ENCODE measurements around the gene MARCHF2.
A peak's percentile ranks its signal among the peaks of the same experiment; 100 is the strongest.

Gene MARCHF2

DNA sequence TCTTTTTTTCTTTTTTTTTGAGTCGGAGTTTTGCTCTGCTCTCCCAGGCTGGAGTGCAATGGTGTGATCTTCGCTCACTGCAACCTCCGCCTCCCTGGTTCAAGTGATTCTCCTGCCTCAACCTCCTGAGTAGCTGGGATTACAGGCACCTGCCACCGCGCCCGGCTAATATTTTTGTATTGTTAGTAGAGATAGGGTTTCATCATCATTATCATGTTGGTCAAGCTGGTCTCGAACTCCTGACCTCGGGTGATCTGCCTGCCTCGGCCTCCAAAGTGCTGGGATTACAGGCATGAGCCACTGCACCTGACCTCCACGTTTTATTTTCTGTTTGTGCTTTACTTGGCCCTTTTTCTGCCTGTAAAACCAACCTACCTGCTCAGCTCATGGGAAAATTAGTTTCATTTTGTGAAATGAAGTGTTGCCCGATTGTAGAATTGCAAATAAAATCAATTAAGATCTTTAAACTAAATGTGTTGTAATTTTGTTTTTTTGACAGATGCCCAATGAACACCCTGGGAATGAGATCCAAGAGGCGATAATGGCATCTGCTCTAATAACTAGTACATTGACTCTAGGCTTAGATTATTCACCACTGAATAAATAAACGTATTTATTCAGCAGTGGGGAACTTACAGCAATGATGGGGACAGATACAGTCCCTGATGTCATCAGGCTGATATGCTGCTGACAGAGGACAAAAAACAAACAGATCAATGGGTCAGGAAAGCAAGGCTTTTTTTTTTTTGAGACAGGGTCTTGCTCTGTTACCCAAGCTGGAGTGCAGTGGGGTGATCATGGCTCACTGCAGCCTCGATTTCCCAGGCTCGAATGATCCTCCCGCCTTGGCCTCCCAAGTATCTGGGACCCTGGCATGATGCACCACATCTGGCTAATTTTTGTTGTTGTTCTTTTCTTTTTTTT is 25.2 kb upstream of the MARCHF2 start:
- DNase-seq (ENCODE audit: low read depth, low spot score), result no peak

DNA sequence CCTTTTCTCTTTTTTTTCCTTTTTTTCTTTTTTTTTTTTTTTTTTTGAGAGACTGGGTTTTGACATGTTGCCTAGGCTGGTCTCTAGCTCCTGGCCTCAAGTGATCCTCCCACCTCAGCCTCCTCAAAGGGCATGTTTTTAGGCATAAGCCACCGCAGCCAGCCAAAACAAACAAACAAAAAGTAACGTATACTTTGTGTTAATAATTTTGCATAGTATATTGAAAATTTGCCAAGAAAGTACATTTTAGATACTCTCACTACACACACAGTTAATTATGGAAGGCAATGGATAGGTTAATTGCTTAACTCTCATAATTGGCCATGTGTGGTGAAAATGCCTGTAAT is 24.5 kb upstream of the MARCHF2 start:
- DNase-seq (ENCODE audit: low read depth, low spot score), result no peak

DNA sequence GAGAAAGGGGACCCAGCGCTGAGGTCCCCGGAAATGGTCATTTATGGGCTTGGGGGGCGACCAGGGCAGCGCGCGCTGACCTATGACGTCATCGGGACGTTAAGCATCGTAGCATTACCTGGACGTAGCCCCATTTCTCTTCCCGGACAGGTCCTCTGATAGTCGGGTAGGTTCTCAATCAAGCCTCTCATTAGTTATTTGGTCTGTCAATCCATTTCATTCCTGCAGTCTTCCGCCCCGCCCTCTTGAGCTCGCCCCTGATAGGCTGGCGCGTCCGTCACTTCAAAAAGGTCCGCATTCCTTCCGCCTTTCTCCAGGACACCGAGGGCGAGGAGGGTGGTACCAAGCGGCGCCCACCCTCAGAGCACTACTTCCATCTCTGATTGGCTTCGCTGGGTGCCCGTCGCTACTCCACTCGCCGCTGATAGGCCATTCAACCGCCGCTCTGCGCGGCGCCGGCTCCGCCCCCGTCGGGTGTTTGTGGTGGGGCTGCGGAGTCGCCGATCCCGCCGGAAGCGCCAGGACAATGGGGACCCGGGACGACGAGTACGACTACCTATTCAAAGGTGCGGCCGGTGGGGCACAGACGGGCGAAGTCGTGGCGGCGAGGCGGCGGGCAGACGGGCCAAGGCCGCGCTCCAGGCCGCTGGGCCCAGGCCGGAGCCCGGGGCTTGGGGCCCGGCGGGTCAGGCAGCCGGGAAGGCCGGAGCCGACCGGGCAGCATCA is 23.1 kb upstream of the MARCHF2 start, which contains the start of gene RAB11B:
RAB11B (plus strand) TSS at position 470 of the 726 bp plus-strand sequence; CDS start at position 527, 57 bp downstream.
- peak; percentile 95 for DNase-seq (ENCODE audit: low read depth, low spot score)

DNA sequence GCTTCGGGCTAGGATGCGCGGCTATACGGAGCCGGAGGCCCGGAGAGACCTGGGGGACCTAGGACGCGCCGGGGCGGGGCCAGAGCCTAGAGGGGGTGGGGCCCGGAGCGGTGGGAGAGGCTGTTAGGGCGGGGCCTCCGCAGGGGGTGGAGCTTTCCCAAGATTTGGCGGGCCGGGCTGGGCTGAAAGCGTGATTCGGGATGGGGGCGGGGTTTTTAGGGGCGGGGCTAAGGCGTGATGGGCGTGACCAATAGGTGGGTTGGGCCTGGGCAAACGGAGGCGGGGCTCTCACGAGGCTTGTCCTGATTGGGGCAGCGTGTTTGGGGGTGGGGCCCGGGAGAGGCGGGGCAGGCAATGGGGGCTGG is 22.5 kb upstream of the MARCHF2 start:
- peak; percentile 82 for DNase-seq (ENCODE audit: low read depth, low spot score)

DNA sequence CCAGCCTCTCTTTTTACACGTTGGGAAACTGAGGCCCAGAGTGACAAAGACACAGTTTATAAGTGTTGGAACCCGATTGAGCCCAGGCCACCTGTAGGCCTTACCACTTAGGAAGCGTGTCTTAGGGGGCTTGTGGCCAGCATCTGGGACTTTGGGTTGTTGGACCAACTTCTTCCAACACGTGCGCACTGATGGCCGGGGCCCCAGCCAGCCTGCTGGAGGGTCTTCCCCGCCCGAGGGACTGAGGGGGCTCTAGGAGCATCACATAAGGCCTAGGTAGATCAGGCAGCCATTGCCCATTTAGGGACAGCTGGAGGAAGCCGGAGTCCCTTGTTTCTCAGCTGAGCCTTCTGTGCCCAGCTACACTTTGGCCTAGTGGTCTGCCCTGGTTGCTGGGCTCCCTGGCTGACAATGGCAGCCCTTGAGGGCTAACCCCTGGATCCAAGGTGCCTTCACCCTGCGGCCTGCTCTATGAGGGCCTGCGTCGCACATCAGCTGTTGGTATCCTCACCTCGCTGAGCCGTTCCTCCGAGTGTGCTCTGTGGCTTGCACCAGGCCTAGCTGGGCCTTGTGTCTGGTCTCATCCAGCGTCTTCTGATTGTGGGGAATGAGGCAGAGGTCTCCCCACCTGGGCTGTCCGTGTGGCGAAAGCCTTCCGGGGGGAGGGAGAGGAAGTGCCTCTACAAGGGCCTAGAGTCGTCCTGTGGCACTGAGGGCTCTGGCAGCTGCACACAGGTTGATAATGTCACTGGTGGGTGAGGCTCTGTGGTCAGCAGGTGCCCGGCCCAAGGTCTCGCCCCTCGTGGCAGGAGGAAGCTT is 21.7 kb upstream of the MARCHF2 start:
- DNase-seq (ENCODE audit: low read depth, low spot score), result no peak

DNA sequence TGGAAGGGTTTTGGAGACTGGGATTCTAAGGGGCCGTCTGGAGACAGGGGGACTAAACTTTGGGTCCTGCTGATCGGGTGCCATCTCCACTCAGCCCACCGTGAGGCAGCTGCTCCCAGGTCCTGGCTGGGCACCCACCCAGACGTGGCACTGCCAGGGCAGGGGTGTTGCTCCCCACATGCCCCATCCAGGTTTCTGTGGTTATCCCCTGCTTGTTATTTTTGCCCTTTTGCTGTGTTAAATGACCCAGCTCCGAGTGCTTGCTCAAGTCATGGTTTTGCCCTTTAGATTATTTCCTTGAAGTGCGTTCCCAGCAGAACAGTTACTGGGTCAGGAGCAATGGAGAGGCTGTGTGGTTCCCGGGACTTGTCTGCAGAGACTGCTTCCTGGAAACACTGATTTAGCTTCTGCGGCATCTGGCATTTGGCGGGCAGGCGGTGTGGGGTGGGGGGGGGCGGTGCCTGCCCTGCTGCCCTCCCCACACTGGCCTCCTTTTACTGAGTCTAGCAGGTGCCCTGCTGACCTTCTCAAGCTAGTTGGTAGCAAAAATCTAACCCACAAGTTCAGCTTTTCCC is 21.0 kb upstream of the MARCHF2 start:
- DNase-seq (ENCODE audit: low read depth, low spot score), result no peak

DNA sequence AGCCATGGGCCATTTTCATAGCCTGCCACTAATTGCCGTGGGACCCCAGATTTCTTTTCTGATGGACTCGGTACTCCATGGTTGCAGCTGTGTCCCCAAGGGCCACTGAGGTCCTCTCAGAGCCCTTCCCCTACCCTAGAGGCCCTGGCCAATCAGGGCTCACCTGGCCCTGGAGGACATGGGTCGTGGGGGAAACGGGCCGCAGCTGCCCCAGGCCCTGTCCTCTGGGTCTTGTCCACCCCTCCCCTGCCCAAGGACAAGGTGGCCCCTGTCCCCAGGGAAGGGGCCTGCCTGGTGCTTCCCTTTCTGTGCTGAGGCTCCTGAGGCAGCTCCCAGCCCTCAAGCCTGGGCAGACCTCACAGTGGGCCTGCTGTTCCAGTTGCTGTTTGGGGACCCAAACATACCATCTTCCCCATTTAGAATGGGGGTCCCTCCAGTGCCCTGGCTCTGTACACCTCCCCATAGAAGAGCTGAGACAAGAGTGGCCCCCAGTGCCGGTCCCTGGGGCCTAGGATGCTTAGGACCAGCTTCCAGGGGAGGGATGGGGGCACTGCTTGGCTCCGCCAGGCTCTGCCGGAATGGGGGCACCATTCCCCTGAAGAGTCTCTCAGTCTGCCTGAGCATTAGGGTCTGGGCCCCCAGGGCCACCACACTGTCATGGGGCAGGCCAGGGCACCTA is 19.8 kb upstream of the MARCHF2 start:
- no peak for DNase-seq (ENCODE audit: low read depth, low spot score)

DNA sequence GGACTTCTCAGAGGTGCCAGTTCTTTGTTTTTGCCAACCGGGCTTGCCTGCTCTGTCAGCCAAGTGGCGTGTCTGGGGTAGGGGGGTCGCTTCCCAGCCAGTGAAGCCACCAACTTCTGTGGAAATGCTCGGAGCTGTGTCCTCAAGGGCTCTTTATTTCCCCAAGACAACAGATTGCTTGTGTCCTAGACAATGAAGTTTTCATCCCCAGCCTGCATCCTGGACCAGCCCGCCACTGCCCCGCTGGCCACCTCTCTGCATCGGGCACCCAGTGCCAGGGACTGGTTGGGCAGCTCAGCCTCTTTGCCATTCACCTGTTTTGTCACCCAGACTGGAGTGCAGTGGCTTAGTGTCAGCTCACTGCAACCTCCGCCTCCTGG is 19.2 kb upstream of the MARCHF2 start:
- DNase-seq (ENCODE audit: low read depth, low spot score), result no peak

DNA sequence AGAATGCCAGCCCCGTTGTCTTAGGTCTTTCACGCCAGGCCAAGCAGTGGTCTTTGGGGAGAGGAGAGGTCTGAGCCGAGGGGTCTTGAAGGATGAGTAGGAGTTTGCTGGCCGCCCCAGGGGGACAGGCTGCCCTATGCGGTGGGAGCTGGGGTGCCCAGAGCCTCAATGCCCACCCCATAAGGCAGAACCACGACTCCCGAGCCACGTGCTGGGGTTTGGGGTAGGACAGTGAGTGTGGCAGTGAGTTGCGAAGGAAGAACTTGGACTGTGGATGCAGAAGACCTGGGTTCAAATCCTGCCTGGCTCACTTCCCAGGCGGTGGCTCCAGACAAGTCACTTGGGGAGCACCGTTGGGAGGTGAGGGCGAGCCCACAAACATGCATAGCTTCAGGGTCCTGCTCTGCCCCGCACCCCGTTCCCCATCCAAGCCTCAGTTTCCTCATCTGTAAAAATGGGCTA is 17.5 kb upstream of the MARCHF2 start:
- DNase-seq (ENCODE audit: low read depth, low spot score), result no peak

DNA sequence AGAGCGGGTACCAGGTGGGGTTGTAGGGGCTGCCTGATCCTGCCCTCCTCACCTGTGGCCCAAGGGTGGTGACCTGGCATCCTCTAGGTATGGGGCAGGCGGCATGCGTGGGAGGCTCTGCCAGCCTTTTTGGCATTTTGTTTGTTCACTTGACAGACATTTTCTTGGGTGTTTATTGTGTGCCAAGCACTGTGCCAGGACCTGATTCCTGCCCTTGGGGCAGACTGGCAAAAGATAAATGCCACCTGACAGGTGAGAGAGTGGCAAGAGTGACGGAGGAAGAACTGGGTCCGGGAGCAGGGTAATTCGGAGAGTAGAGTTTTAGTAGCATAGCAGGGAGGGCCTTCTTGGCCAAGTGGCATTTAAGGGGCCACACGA is 16.9 kb upstream of the MARCHF2 start:
- DNase-seq (ENCODE audit: low read depth, low spot score), result no peak

DNA sequence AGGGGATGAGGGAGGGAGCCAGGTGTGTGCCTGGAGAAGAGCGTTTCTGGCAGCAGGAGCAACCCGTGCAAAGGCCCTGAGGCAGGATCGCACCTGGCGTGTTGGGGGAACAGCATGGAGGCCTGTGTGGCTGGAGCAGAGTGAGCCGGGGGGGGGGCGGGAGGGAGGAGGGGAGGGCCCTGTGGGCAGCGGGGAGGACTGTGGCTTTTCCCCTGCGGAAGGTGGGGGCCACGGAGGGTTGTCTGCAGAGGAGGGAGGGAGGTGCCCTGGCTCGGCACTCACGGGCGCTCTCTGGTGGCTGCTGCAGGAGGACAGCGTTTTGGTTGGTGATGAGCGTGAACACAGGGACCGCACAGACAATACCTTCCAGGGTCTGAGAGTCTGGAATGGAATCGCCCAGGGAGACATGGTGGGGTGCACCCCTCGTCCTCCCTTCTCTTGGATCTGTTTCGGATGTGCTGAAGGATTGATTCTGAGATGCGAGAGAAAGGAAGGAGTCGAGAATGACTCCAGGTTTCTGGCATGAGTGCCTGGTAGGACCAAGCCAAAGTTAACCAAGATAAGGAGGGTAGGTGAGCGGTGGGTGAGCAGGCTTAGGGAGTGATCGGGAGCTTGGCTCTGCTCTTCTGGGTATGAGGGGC is 16.4 kb upstream of the MARCHF2 start:
- peak; percentile 27 for DNase-seq (ENCODE audit: low read depth, low spot score)

DNA sequence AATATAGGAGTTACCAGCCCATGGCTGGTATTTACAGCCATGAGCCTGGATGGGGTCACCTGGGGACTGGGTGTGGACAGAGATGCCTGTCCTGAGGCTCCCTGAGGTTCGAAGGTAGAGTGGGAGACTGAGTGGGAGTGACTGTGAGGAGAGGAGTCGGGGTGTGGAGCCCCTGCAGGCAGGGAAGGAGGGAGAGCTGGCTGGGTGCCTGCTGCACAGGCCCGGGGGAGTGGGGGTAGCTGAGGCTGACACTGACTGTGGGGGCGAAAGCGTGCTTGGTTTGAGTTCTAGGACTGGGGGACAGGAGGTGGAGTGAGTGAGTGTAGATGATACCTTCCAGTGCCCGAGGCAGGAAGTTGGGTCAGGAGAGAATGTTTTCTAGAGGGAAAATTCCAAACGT is 15.8 kb upstream of the MARCHF2 start:
- no peak for DNase-seq (ENCODE audit: low read depth, low spot score)

DNA sequence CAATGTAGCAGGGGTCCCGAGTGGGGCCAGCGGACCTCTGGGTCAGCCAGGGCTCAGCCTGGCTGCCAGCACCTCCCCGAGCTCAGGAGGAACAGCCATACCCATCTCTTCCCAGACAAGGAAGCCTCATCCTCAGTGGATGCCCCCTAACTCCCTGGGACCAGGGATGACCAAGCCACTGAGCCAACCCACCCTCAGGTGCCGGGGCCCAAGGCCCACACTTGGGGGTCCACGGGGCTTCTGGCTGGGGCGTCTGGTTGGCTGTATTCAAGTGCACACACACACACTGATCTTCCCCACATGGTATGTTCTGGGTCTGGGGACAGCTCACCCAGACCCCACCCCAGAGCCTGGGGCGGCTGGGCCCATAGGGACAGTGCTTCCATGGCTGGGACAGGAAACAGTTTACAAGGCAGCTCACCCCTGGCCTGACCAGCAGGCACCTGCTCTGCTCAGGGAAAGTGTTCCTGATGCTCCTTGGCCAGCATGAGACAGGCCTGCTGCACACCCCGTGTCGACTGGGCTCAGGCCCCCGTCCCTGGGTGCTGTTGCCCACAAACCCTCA is 15.3 kb upstream of the MARCHF2 start:
- no peak for DNase-seq (ENCODE audit: low read depth, low spot score)

DNA sequence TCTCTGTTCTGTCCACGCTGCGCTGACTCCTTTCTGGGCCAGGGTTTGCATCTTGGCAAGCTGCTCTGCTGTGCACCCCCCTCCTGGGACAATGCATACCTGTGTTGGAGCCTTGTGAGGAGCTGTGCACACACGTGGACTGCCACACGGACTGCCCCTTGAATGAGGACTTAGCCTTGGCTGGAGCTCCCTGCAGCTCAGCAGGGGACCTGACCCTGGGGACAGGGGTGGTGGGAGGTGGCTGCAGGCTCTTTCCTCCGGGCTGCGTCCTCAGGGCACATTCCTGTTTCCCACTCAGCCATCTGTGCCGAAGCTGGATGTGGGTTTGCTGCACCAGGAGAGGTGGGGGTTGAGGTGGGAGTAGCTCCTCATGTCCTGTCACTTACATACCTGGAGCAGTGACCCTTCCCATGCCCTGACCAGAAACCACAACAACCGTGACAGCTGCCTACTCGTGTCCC is 14.8 kb upstream of the MARCHF2 start:
- no peak for DNase-seq (ENCODE audit: low read depth, low spot score)

DNA sequence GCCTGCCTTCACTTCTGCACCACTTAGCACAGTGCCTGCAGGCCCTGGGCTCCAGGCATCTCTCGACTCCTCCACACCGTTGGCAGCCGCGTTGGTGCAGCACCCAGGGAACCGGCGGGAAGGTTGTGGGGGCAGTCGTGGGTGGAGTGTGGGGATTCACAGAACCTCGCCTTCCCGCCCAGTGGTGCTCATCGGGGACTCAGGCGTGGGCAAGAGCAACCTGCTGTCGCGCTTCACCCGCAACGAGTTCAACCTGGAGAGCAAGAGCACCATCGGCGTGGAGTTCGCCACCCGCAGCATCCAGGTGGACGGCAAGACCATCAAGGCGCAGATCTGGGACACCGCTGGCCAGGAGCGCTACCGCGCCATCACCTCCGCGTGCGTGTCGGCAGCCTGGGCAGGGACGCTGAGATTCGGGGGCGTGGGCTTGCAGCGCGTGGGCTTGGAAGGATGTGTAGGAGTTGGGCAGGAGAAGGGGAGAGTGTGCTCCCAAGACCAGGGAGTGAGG is 13.4 kb upstream of the MARCHF2 start:
- DNase-seq (ENCODE audit: low read depth, low spot score), result no peak

DNA sequence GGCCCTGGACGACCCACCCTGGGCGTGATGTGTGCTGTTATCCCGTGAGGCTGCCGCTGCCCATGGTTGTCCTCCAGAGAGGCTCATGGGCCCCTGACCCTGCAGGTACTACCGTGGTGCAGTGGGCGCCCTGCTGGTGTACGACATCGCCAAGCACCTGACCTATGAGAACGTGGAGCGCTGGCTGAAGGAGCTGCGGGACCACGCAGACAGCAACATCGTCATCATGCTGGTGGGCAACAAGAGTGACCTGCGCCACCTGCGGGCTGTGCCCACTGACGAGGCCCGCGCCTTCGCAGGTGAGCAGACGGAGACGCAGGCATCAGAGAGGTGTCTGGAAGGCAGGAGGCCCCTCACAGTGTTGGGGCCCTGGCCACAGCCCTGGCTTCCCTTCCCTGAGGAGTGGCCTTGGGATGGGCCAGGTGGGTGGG is 11.1 kb upstream of the MARCHF2 start:
- DNase-seq (ENCODE audit: low read depth, low spot score), result no peak

DNA sequence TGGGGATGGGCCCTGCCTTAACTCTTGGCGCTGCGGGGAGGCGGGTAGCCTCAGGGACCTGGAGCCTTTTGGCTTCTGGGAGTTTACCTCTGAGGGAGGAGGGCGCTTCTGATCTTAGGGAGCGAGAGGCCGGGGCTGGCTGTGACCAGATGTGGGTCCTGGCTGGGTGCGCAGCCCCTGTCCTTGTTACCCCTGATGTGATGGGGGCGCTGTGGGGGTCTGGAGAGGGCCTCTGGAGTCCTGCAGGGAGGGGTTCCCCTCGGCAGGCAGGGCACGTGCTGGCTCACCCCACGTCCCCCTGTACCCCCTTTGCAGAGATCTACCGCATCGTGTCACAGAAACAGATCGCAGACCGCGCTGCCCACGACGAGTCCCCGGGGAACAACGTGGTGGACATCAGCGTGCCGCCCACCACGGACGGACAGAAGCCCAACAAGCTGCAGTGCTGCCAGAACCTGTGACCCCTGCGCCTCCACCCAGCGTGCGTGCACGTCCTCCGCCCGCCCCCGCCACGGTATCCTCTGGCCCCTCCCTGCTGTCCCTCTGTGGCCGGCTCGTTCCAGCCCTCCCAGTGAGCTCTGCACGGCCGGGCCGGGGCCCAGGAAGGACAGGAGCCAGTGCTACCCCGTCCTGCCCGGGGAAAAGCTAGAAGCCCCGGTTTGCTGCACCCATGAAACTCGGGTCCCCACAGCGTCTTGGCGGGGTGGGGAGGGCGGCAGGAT is 9.8 kb upstream of the MARCHF2 start:
- DNase-seq (ENCODE audit: low read depth, low spot score), result no peak

DNA sequence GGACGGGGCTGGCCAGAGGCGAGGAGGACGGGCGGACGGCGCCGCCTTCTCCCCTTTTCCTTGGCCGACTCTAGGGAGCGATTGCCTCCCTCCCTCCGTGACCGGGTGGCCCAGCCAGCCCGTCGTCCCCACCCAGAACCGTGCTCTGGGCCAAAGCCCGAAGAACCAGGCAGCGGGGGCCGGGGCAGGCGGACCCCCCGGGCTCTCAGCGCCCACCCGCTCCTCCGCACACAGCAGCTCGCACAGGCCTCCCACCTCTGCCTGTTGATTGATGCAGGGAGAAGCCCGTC is 9.3 kb upstream of the MARCHF2 start:
- no peak for DNase-seq (ENCODE audit: low read depth, low spot score)

DNA sequence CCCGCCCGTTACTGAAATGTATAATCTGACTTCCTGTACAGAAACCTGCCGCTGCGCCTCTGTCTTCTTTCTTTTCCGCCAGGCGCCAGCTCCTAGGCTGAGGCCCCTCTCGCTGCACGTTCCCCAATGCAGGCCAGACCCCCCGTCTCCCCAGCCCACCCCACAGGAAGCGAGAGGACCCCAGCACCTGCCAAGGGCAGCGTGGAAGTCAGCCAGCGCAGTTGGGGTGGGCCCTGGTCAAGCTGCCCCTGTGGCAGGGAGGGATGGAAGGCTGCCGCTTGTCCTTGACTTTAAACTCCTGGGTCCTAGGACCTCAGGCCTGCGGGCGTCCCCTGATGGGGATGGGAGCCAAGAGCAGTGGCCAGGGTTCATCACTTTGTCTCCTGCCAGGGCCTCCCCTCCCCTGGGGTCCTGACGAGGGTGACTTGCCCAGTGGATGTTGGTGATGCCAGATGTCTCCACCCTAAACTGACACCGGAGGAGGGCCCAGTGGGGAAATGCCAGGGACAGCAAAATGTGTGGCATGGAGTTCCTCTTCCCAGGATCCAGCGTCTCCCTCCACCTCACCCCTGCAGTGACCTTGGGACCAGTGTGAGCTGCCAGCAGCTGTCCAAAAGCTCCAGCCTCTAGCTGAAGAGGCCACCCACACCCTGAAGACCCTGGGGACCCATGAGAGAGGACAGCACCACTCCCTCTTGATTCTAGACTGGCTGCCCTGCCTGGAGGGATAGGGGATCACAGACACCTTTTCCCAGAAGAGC is 8.5 kb upstream of the MARCHF2 start:
- DNase-seq (ENCODE audit: low read depth, low spot score), result no peak
